HepG2 (cell line): ENCODE results near the gene RBM18. TPM values are rescaled to one million over a fixed set of nuclear protein-coding genes. Genes with fewer than 3 reads are reported as not detected.

Experiments
- ATAC-seq: fragments of 200-7000 bp; cut with Tn5 transposase; 3 replicates; pipeline ENCODE4 v1.9.1; 2020; ENCODE audit warnings: mild to moderate bottlenecking, moderate library complexity
- BruUV-seq: library from RNA; stranded (reverse); fragments of 400-500 nt; replicated peaks from 2 replicates; lab custom pipeline; 2021; lab: Mats Ljungman, UMichigan
- CTCF ChIA-PET: fragments of 300-600 bp; formaldehyde crosslinking; extraction: SDS; loops from one replicate; lab custom pipeline; 2021; ENCODE audit warnings: low total read pairs, inconsistent platforms, low intra/inter-chr PET ratio; lab: Yijun Ruan, JAX
- POLR2A ChIA-PET: fragments of 350-600 bp; sonication (Branson Sonifier 250); formaldehyde crosslinking; loops from one replicate; lab custom pipeline; 2020; ENCODE audit warnings: antibody characterized with exemption, inconsistent platforms; lab: Yijun Ruan, JAX
- DNase-seq: peaks from one replicate; pipeline ENCODE4 v3.0.0-alpha.2; 2015; ENCODE audit warnings: low spot score
- FAIRE-seq: peaks from 3 replicates; lab custom pipeline; 2011; peaks lifted over from hg19 to GRCh38; lab: Jason Lieb, UNC
- H2AFZ ChIP-seq: one replicate; pipeline ENCODE4 v1.6.1; 2011; ENCODE audit warnings: low read length, inconsistent platforms
- H3K27ac ChIP-seq: fragments of 300-600 bp; 3 replicates; pipeline ENCODE4 v1.8.0; 2011; ENCODE audit warnings: mixed run types, mild to moderate bottlenecking, mixed read lengths, low read length, inconsistent platforms; ENCODE audit not compliant: insufficient read depth; ENCODE audit errors: extremely low read length
- H3K27me3 ChIP-seq, 2 experiments: fragments of 200-600 bp in 1 of 2; 2 replicates in 1 of 2; 3 replicates in 1 of 2; pipeline versions ENCODE4 v1.6.0 to v1.8.0; 2011; ENCODE audit warnings: low read length in 2 of 2, mild to moderate bottlenecking in 2 of 2, moderate library complexity in 2 of 2, inconsistent platforms in 1 of 2; ENCODE audit not compliant: insufficient read depth in 2 of 2, control insufficient read depth in 1 of 2
- H3K36me3 ChIP-seq, 2 experiments: fragments of 200-600 bp in 1 of 2; replicated peaks in 1 of 2; 2 replicates in 1 of 2; 3 replicates in 1 of 2; pipeline versions ENCODE4 v1.5.1 to v1.8.0; 2011; ENCODE audit warnings: low read length in 2 of 2, inconsistent platforms in 1 of 2; ENCODE audit not compliant: insufficient read depth in 2 of 2, control insufficient read depth in 1 of 2
- H3K4me1 ChIP-seq: 2 replicates; pipeline ENCODE4 v1.5.1; 2012; ENCODE audit warnings: low read length, inconsistent platforms; ENCODE audit not compliant: insufficient read depth
- H3K4me2 ChIP-seq: 2 replicates; pipeline ENCODE4 v1.6.0; 2011; ENCODE audit warnings: low read depth, low read length, inconsistent platforms
- H3K4me3 ChIP-seq, 3 experiments: fragments of 200-600 bp in 1 of 3; sonication (generic), shearing (Covaris generic) in 1 of 3; replicated peaks in 1 of 3; 2 replicates each; pipeline ENCODE4 v1.5.1; 2011 to 2016; ENCODE audit warnings: low read length in 3 of 3, inconsistent platforms in 2 of 3, low read depth in 2 of 3, mild to moderate bottlenecking in 2 of 3, control low read depth in 1 of 3, mixed read lengths in 1 of 3; ENCODE audit not compliant: insufficient read depth in 1 of 3
- H3K79me2 ChIP-seq: one replicate; pipeline ENCODE4 v1.6.1; 2011; ENCODE audit warnings: low read length, inconsistent platforms; ENCODE audit not compliant: insufficient read depth
- H3K9ac ChIP-seq: 2 replicates; pipeline ENCODE4 v1.6.0; 2011; ENCODE audit warnings: mild to moderate bottlenecking, low read depth, low read length, inconsistent platforms; ENCODE audit not compliant: insufficient read depth
- H3K9me3 ChIP-seq: 2 replicates; pipeline ENCODE4 v1.5.1; 2012; ENCODE audit warnings: mild to moderate bottlenecking, low read length
- H4K20me1 ChIP-seq: 2 replicates; pipeline ENCODE4 v1.6.0; 2011; ENCODE audit warnings: inconsistent platforms, mild to moderate bottlenecking, low read length, moderate library complexity; ENCODE audit not compliant: insufficient read depth
- BCL6 ChIP-seq: IDR thresholded peaks from 2 replicates; pipeline ENCODE4 v1.6.1; 2016; ENCODE audit warnings: missing genetic modification reagents, missing compliant biosample characterization
- ELF3 ChIP-seq: IDR thresholded peaks from 2 replicates; pipeline ENCODE4 v1.6.1; 2016; ENCODE audit warnings: missing genetic modification reagents, missing compliant biosample characterization
- KDM4B ChIP-seq: sonication (generic); formaldehyde crosslinking; IDR thresholded peaks from 2 replicates; pipeline ENCODE4 v1.4.0; 2020; ENCODE audit warnings: missing genetic modification reagents
- MAFF ChIP-seq: IDR thresholded peaks from 2 replicates; pipeline ENCODE4 v1.6.1; 2011; ENCODE audit warnings: low read depth, low read length, improper control_type of control experiment
- MAFK ChIP-seq, 2 experiments: IDR thresholded peaks in 1 of 2; conservative IDR thresholded peaks in 1 of 2; 2 replicates each; pipeline ENCODE4 v1.6.1; 2011; ENCODE audit warnings: improper control_type of control experiment in 2 of 2, low read length in 2 of 2
- MIER3 ChIP-seq: IDR thresholded peaks from 2 replicates; pipeline ENCODE4 v1.6.1; 2016; ENCODE audit warnings: missing compliant biosample characterization, borderline replicate concordance
- POLR2AphosphoS5 ChIP-seq: IDR thresholded peaks from 2 replicates; pipeline ENCODE4 v1.6.1; 2012; ENCODE audit warnings: low read depth, low read length
- ZNF24 ChIP-seq: fragments of 450-650 bp; IDR thresholded peaks from 2 replicates; pipeline ENCODE4 v1.6.1; 2017; ENCODE audit warnings: antibody characterized with exemption, mild to moderate bottlenecking
- ZNF768 ChIP-seq: sonication (generic); formaldehyde crosslinking; IDR thresholded peaks from 2 replicates; pipeline ENCODE4 v1.4.0; 2020; ENCODE audit warnings: missing genetic modification reagents
- WGBS: methylation state at CpG from one replicate; pipeline ENCODE4 v1.1.6; 2017; ENCODE audit warnings: low lambda C conversion rate; 5-methylcytosine and 5-hydroxymethylcytosine counted together
- in situ Hi-C: cut with HindIII; loops from 2 replicates; pipeline ENCODE4 v1.10.0; 2017; ENCODE audit warnings: low pct_unique_long_range_greater_than_20kb; ENCODE audit not compliant: extremely low pct_ligation_motif_present
- intact Hi-C: fragments of 100-400 bp; cut with micrococcal nuclease; formaldehyde crosslinking; loops from one replicate; pipeline ENCODE4 v1.10.0; 2022; ENCODE audit not compliant: unreplicated experiment
- polyA plus RNA-seq, 8 experiments: library from polyadenylated mRNA; depleted of rRNA in 3 of 8; stranded (reverse) in 7 of 8; unstranded in 1 of 8; fragments of >200 nt; fragmentation: Illumina TruSeq in 4 of 8; extraction: Trizol in 4 of 8; gene quantifications; 2 replicates each; pipeline versions ENCODE4 v1.2.1 to v1.2.3, GENCODE V29; 2011 to 2016; ENCODE audit warnings: low read depth in 4 of 8, missing spikeins in 1 of 8, mixed read lengths in 1 of 8; ENCODE audit not compliant: insufficient read depth in 1 of 8
- total RNA-seq, 5 experiments: library from RNA; depleted of rRNA; stranded (reverse); fragments of >200 nt; fragmentation: Illumina TruSeq; extraction: Trizol; gene quantifications; 2 replicates each; pipeline ENCODE4 v1.2.3, GENCODE V29; 2016; ENCODE audit warnings: low read depth in 1 of 5

The RBM18 gene
- total and polyA plus RNA-seq, 2 of the 13 experiments (the other 11 are each of a cell fraction or from before 2014, with no cell fraction given): 12.6 to 16.6 TPM

DNA sequence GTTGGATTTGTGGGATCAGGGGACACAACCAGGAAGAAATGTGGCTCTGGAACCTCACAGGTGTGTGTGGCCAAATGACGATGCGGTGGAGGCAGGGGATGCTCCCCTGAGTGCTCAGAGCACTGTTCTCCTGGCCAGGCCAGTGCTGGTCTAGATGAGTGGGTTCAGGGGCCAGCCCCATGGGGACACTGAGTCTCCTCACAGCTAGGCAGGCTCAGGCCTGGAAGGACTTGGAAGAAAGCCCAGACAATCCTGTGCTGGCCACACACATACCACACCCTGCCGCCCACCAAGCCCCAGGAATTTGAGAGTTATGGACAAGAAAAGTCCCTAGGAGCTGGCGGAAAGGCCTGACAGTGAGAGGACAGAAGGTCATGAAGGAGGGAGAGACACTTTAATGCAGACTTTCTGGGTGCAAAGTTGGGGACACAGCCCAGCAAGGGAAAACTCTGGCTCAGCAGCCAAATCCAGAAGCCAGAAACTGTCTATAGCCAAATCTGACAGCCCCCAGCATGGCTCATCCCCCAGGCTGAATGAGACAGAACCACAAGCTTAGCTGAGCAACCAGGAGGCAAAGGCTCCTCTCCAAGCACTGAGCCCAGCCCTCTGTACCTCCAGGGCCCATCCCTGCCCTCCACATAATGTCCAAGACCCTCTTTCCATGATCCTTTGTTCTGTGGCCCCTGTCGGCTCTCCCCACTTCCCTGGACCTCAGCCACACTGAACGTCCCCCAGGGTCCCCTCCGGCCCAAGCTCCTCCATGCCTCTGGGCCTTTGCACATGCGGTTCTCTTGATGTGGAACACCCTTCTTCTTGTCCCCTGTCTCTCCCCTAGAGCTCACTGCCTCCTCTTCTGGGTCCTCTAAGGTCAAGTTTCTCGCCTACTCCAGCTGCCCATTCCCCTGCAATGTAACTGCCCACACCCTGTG, 58.3 kb downstream of the RBM18 start (continued):
- no peak for TF ChIP-seq KDM4B

DNA sequence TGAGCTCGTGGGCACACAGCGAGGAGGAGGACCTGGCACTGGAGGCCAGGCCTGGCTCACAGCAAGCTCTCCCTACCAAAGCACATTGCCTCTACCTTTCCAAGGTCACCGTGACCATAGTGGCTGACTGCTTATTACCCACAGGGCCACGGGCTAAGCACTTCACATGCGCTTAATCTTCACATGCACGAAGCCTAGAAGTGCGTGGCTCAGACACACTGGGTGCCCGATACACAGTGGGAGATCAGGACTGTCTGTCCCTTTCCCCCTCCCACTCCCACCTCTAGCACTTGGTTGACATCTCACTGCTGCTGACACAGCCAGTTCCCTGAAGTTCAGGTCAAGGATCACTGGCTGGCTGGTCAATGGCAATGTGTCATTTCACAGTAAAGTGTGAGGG, 59.5 kb downstream of the RBM18 start:
- Histone ChIP-seq H4K20me1 (no peaks in the 10 kb centered on the region), H3K27me3 (peaks cover 2 to 3% of the 10 kb centered on the region in 2 experiments; a peak in 1 of 5 replicates), H3K9ac (no peak overlapping the region), H3K36me3 (no peaks in the 10 kb centered on the region), H3K79me2 (no peaks in the 10 kb centered on the region), H3K9me3 (no peaks in the 10 kb centered on the region), H3K4me2 (no peak overlapping the region), H3K4me1 (no peaks in the 10 kb centered on the region), H3K27ac (no peak overlapping the region), H2AFZ (no peak overlapping the region), H3K4me3 (no peak overlapping the region)
- no TSS peak for BruUV-seq
- in situ Hi-C loops (no loop called here), intact Hi-C loops (no loop called here)
- CTCF ChIA-PET: no interaction called here
- WGBS: 77% methylated on average over 8 of the region's 8 CpGs
- no peak for FAIRE-seq
- ATAC-seq: no peak
- POLR2A ChIA-PET: no interaction called here
- TF ChIP-seq MAFK (conservative IDR thresholded peaks at IDR 0.05 in 1 of 2, IDR thresholded peaks at IDR 0.05 in 1 of 2; ENCODE audit: low read length in 2 of 2) (0 out of 4 replicates have a peak, but pooled peaks have one; percentile 6 to 23), ZNF24 (no peak), MAFF (0 out of 2 replicates have a peak, but pooled peaks have one; percentile 17), ELF3 (CRISPR knock-in tag) (no peak)
- no peak for DNase-seq

DNA sequence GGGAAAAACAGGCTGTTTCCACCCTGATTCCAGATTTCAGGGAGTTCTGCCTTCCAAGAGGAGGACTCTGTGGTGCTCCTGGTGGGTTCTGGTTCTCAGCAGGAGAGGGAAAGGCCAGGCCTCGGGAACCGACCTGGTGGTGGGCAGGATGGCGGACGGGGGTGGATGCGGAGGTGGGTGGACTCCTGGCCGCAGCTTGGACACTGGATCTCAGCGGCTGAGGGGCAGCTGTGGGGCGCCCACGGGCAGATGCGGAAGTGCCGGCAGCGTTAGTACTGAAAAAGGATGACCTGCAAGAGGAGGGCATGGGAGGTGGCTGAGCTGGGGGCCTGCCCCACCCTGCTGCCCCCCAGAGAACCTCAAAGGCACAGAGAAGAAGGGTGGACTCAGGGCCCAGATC, 60.1 kb downstream of the RBM18 start:
- H3K4me1 ChIP-seq: no peaks in the 10 kb centered on the region

More for the DNA sequence above, 60.1 kb downstream of the RBM18 start:
- Histone ChIP-seq H3K27ac (no peak overlapping the region), H3K9me3 (no peaks in the 10 kb centered on the region), H3K36me3 (no peaks in the 10 kb centered on the region), H3K4me2 (no peak overlapping the region), H3K9ac (no peak overlapping the region), H2AFZ (no peak overlapping the region), H4K20me1 (no peaks in the 10 kb centered on the region), H3K27me3 (peaks cover 2 to 3% of the 10 kb centered on the region in 2 experiments; a peak in 1 of 5 replicates), H3K79me2 (no peaks in the 10 kb centered on the region), H3K4me3 (no peak overlapping the region)
- intact Hi-C loops (no loop called here), in situ Hi-C loops (loop anchor here (5.0 kb wide), 1 partner anchor 62 kb away; no protein-coding TSS in a partner anchor)
- ChIA-PET POLR2A (no interaction called here), CTCF (no interaction called here)
- DNase-seq (no peak), FAIRE-seq (no peak), ATAC-seq (no peak)
- TF ChIP-seq ZNF768 (CRISPR knock-in tag) (peak; percentile 75; the same call in 1 of the 2 replicates), MIER3 (CRISPR knock-in tag) (no peak), POLR2AphosphoS5 (no peak), BCL6 (CRISPR knock-in tag) (no peak)
- WGBS: 89% methylated on average over 12 of the region's 12 CpGs
- BruUV-seq: no TSS peak
